ENCODE measurements around the gene DCANP1. TPM values are rescaled to one million over a fixed set of nuclear protein-coding genes. Genes with fewer than 3 reads are reported as not detected.

Gene DCANP1
- polyA plus RNA-seq, 1 donor (not counting 4 experiments of a cell fraction or from before 2014, with no cell fraction given): not detected

DNA sequence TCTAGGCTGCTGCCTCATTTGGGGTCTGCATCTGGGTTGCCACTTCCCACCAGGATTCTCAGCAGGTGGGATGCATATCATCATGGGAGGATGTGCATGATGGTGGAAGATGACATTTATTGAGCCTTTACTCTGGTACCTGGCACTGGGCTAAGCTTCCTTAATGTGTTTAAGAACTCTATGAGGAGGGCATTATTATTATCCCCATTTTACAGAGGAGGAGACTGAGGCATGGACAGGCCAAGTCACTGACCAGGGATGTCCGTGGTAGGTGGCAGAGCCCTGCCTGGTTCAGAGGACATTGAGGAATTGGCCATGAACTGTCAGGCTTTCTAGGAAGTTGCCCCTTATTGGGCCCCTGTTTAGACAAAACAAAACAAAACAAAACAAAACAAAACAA is 36.1 kb upstream of the DCANP1 start:
- no peak for FAIRE-seq
- H3K9ac ChIP-seq (ENCODE audit: control insufficient read depth, extremely low read depth, insufficient read depth, low read length): no peak overlapping the region
- H2AFZ ChIP-seq (ENCODE audit: control insufficient read depth, low read length): no peak overlapping the region
- H3K9me1 ChIP-seq (ENCODE audit: control insufficient read depth, extremely low read depth, insufficient read depth, low read length): no peaks in the 10 kb centered on the region
- no peak overlapping the region for H3K4me2 ChIP-seq (ENCODE audit: control insufficient read depth, extremely low read depth, insufficient read depth, low read depth, low read length)
- no peaks in the 10 kb centered on the region for H3K27me3 ChIP-seq (ENCODE audit: control insufficient read depth, extremely low read depth, insufficient read depth, low read length)
- H3K4me1 ChIP-seq (ENCODE audit: control insufficient read depth, extremely low read depth, insufficient read depth, low read length): no peaks in the 10 kb centered on the region
- DNase-seq (ENCODE audit: low read depth, low spot score): no peak
- H3K79me2 ChIP-seq (ENCODE audit: control insufficient read depth, insufficient read depth, low read length): no peaks in the 10 kb centered on the region
- TF ChIP-seq, protein P1, sequence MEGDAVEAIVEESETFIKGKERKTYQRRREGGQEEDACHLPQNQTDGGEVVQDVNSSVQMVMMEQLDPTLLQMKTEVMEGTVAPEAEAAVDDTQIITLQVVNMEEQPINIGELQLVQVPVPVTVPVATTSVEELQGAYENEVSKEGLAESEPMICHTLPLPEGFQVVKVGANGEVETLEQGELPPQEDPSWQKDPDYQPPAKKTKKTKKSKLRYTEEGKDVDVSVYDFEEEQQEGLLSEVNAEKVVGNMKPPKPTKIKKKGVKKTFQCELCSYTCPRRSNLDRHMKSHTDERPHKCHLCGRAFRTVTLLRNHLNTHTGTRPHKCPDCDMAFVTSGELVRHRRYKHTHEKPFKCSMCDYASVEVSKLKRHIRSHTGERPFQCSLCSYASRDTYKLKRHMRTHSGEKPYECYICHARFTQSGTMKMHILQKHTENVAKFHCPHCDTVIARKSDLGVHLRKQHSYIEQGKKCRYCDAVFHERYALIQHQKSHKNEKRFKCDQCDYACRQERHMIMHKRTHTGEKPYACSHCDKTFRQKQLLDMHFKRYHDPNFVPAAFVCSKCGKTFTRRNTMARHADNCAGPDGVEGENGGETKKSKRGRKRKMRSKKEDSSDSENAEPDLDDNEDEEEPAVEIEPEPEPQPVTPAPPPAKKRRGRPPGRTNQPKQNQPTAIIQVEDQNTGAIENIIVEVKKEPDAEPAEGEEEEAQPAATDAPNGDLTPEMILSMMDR (optimal IDR thresholded peaks at IDR 0.05 in 1 of 3, IDR thresholded peaks at IDR 0.05 in 1 of 3, conservative IDR thresholded peaks at IDR 0.05 in 1 of 3; ENCODE audit: extremely low read depth in 1 of 3, insufficient read depth in 2 of 3, low read length in 3 of 3): no peak
- no peaks in the 10 kb centered on the region for H4K20me1 ChIP-seq (ENCODE audit: control insufficient read depth, extremely low read depth, insufficient read depth, low read length)
- no peaks in the 10 kb centered on the region for H3K9me3 ChIP-seq (ENCODE audit: control insufficient read depth, low read depth, low read length)
- H3K36me3 ChIP-seq (ENCODE audit: control insufficient read depth in 2 of 2, extremely low read depth in 1 of 2, insufficient read depth in 2 of 2, low read length in 2 of 2): no peaks in the 10 kb centered on the region
- no peak overlapping the region for H3K27ac ChIP-seq (ENCODE audit: control insufficient read depth, insufficient read depth, low read length)
- H3K4me3 ChIP-seq (ENCODE audit: control insufficient read depth in 2 of 3, extremely low read depth in 1 of 3, insufficient read depth in 2 of 3, low read depth in 1 of 3, low read length in 3 of 3): no peak overlapping the region
- dilution Hi-C loops (cut with MboI; ENCODE audit: extremely low pct_ligation_motif_present, low sequenced_read_pairs): no loop called here

DNA sequence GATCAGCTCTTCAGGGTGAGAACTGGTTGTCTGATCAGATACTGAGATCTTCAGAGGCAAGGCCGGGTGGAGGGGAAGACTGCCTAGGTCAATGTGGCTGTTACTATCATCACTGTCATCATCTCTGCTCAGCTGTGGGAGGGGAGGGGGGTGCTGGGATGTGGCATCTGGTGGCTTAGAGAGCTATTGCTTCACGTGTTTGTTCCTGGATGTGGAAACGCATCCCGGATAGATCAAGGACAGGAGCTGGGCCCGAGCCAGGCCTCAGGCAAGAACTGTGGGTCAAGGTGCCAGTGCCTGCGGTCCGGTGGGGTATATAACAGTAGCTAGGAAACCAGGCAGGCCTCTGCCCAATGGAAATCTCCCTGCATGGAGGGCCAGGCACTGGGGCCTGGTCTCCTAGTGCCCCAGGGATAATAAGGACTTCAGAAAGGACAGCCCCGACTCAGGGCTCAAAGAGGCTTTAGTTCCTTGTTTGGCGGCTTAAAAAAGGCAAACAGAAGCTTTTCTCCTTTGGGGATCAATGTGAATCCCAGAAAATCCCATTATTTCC is 35.3 kb upstream of the DCANP1 start:
- Histone ChIP-seq H3K4me2 (ENCODE audit: control insufficient read depth, extremely low read depth, insufficient read depth, low read depth, low read length) (no peak overlapping the region), H3K9me3 (ENCODE audit: control insufficient read depth, low read depth, low read length) (no peaks in the 10 kb centered on the region), H3K27ac (ENCODE audit: control insufficient read depth, insufficient read depth, low read length) (no peak overlapping the region), H3K9me1 (ENCODE audit: control insufficient read depth, extremely low read depth, insufficient read depth, low read length) (no peaks in the 10 kb centered on the region), H3K4me1 (ENCODE audit: control insufficient read depth, extremely low read depth, insufficient read depth, low read length) (no peaks in the 10 kb centered on the region), H3K27me3 (ENCODE audit: control insufficient read depth, extremely low read depth, insufficient read depth, low read length) (no peaks in the 10 kb centered on the region), H3K79me2 (ENCODE audit: control insufficient read depth, insufficient read depth, low read length) (no peaks in the 10 kb centered on the region), H3K9ac (ENCODE audit: control insufficient read depth, extremely low read depth, insufficient read depth, low read length) (no peak overlapping the region), H3K36me3 (ENCODE audit: control insufficient read depth in 2 of 2, extremely low read depth in 1 of 2, insufficient read depth in 2 of 2, low read length in 2 of 2) (no peaks in the 10 kb centered on the region), H4K20me1 (ENCODE audit: control insufficient read depth, extremely low read depth, insufficient read depth, low read length) (no peaks in the 10 kb centered on the region), H3K4me3 (ENCODE audit: control insufficient read depth in 2 of 3, extremely low read depth in 1 of 3, insufficient read depth in 2 of 3, low read depth in 1 of 3, low read length in 3 of 3) (no peak overlapping the region), H2AFZ (ENCODE audit: control insufficient read depth, low read length) (no peak overlapping the region)
- DNase-seq (ENCODE audit: low read depth, low spot score): no peak
- TF ChIP-seq, protein P1 (optimal IDR thresholded peaks at IDR 0.05 in 1 of 3, IDR thresholded peaks at IDR 0.05 in 1 of 3, conservative IDR thresholded peaks at IDR 0.05 in 1 of 3; ENCODE audit: extremely low read depth in 1 of 3, insufficient read depth in 2 of 3, low read length in 3 of 3): no peak
- no peak for TF ChIP-seq EZH2 (IDR thresholded peaks at IDR 0.05; ENCODE audit: low read length)
- FAIRE-seq: no peak
- dilution Hi-C loops (cut with MboI; ENCODE audit: extremely low pct_ligation_motif_present, low sequenced_read_pairs): no loop called here

Measured in keratinocyte (primary cell).